GM23338 (cell line): ENCODE data around the gene ACYP1.

Experiments used
- CREB1 ChIP-seq: fragments of 250-450 bp; sonication (Bioruptor Pico); IDR thresholded peaks from 2 replicates; pipeline ENCODE4 v1.5.0; 2020; ENCODE audit warnings: low read depth, mild to moderate bottlenecking, moderate library complexity
- CTCF ChIP-seq, 2 experiments: fragments of 200-600 bp in 1 of 2; sonication (generic) in 1 of 2; conservative IDR thresholded peaks; 2 replicates each; pipeline versions ENCODE4 v1.5.1 to v1.6.1; 2016 to 2017; ENCODE audit warnings: antibody characterized with exemption in 2 of 2, low read depth in 2 of 2, mild to moderate bottlenecking in 2 of 2, moderate library complexity in 1 of 2
- EZH2 ChIP-seq: fragments of 200-600 bp; sonication (generic); IDR thresholded peaks from one replicate; pipeline ENCODE4 v1.8.0; 2017; ENCODE audit warnings: antibody characterized with exemption, mild to moderate bottlenecking, low read depth; ENCODE audit not compliant: unreplicated experiment
- EZH2phosphoT487 ChIP-seq: fragments of 200-600 bp; sonication (generic); IDR thresholded peaks from one replicate; pipeline ENCODE4 v1.8.1; 2018; ENCODE audit warnings: antibody characterized with exemption; ENCODE audit not compliant: unreplicated experiment
- JUNB ChIP-seq: IDR thresholded peaks from one replicate; pipeline ENCODE4 v1.6.1; 2016; ENCODE audit warnings: antibody characterized with exemption; ENCODE audit not compliant: unreplicated experiment
- NANOG ChIP-seq: IDR thresholded peaks from 2 replicates; pipeline ENCODE4 v1.6.1; 2016; ENCODE audit warnings: antibody characterized with exemption, borderline replicate concordance
- POLR2AphosphoS5 ChIP-seq: IDR thresholded peaks from 2 replicates; pipeline ENCODE4 v1.6.1; 2016; ENCODE audit warnings: antibody characterized with exemption, low read depth
- REST ChIP-seq: IDR thresholded peaks from one replicate; pipeline ENCODE4 v1.6.1; 2018; ENCODE audit warnings: antibody characterized with exemption; ENCODE audit not compliant: unreplicated experiment
- ZNF114 ChIP-seq: fragments of 250-450 bp; sonication (Bioruptor Pico); IDR thresholded peaks from 2 replicates; pipeline ENCODE4 v1.5.0; 2020; ENCODE audit warnings: mild to moderate bottlenecking, moderate library complexity
- ZNF331 ChIP-seq: fragments of 250-450 bp; sonication (Bioruptor Pico); IDR thresholded peaks from 2 replicates; pipeline ENCODE4 v1.5.0; 2020; ENCODE audit warnings: low read depth, mild to moderate bottlenecking, moderate library complexity

- TF ChIP-seq POLR2AphosphoS5 (peak; percentile 85), ZNF331 (no peak), CTCF (conservative IDR thresholded peaks at IDR 0.05; ENCODE audit: low read depth in 2 of 2) (no peak), EZH2 (no peak), JUNB (no peak), NANOG (no peak), ZNF114 (CRISPR knock-in tag) (no peak), CREB1 (CRISPR knock-in tag) (no peak), REST (peak; percentile 16), EZH2phosphoT487 (no peak)
Observed at GRCh38 chr14:75069121-75069810, 5.4 kb upstream of the ACYP1 start, which contains the start of gene ZC2HC1C.
